Measurements from ENCODE around the gene ISL2. TPM values are rescaled to one million over a fixed set of nuclear protein-coding genes. Genes with fewer than 3 reads are reported as not detected.

ISL2 gene
- total RNA-seq, 2 donors from 2014 or later = 0.51 to 0.66 TPM

DNA sequence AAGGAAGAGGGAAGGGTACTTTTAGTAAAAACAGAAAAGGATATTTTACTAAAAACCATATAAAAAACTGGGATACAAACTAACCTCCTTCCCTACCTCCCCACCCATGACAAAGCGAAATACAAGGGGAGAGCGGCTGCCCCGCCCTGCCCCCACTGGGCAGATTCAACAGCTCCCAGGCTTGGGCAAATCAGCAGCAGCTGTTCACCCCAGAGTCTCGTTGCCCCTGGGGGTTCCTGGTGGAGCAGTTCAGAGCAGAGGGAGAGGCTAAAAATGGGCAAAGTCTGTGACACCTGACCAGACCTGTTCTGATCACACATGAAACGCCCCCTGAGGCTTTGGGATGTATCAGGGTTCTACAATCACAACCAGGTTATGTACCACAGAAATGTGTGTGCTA, 22.8 kb upstream of the ISL2 start:
- Histone ChIP-seq H3K9ac (ENCODE audit: extremely low read depth, low read length, poor library complexity, severe bottlenecking) (no peak overlapping the region), H3K9me3 (ENCODE audit: control insufficient read depth, low read length) (no peaks in the 10 kb centered on the region), H3K36me3 (ENCODE audit: control insufficient read depth, insufficient read depth, low read length) (peaks cover 4% of the 10 kb centered on the region), H3K27me3 (ENCODE audit: control insufficient read depth, insufficient read depth, low read length, poor library complexity, severe bottlenecking) (peaks cover 4% of the 10 kb centered on the region), H3K4me1 (ENCODE audit: control insufficient read depth, insufficient read depth, low read length) (no peaks in the 10 kb centered on the region), H3K4me3 (ENCODE audit: low read length) (no peak overlapping the region), H3K27ac (ENCODE audit: low read depth, low read length) (no peak overlapping the region)
- TF ChIP-seq, protein P1, sequence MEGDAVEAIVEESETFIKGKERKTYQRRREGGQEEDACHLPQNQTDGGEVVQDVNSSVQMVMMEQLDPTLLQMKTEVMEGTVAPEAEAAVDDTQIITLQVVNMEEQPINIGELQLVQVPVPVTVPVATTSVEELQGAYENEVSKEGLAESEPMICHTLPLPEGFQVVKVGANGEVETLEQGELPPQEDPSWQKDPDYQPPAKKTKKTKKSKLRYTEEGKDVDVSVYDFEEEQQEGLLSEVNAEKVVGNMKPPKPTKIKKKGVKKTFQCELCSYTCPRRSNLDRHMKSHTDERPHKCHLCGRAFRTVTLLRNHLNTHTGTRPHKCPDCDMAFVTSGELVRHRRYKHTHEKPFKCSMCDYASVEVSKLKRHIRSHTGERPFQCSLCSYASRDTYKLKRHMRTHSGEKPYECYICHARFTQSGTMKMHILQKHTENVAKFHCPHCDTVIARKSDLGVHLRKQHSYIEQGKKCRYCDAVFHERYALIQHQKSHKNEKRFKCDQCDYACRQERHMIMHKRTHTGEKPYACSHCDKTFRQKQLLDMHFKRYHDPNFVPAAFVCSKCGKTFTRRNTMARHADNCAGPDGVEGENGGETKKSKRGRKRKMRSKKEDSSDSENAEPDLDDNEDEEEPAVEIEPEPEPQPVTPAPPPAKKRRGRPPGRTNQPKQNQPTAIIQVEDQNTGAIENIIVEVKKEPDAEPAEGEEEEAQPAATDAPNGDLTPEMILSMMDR (conservative IDR thresholded peaks at IDR 0.05) = no peak
- H3K36me3 Mint-ChIP-seq (ENCODE audit: low read depth) = peaks cover 6% of the 10 kb centered on the region
- H3K4me1 Mint-ChIP-seq = peaks cover 19% of the 10 kb centered on the region
- H3K27ac Mint-ChIP-seq = no peak overlapping the region
- peaks cover 2% of the 10 kb centered on the region for H3K9me3 Mint-ChIP-seq
- no peak overlapping the region for H3K4me3 Mint-ChIP-seq
- 87 to 92% methylated on average over 3 to 5 of the region's 5 CpGs for WGBS, 2 experiments (ENCODE audit: insufficient coverage in 1 of 2, insufficient read length in 1 of 2)
- peaks cover 11% of the 10 kb centered on the region for H3K27me3 Mint-ChIP-seq (ENCODE audit: insufficient read depth)
- DNase-seq = no peak

DNA sequence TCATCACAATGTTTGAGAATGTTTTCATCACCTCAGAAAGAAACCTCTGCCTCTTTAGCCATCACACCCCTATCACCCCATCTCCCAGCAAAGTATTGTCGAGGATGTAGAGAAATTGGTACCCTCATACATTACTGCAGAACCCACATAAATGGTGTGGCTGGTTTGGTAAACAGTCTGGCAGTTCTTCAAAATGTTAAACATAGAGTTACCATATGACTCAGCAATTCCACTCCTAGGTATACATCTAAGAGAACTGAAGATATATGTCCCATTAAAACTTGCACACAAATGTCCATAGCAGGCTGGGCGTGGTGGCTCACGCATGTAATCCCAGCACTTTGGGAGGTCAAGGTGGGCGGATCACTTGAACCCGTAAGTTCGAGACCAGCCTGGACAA, 16.6 kb upstream of the ISL2 start:
- Mint-ChIP-seq H3K27me3 (ENCODE audit: insufficient read depth) (peaks cover 33% of the 10 kb centered on the region), H3K27ac (no peak overlapping the region), H3K36me3 (ENCODE audit: low read depth) (no peaks in the 10 kb centered on the region), H3K4me3 (no peak overlapping the region), H3K9me3 (no peaks in the 10 kb centered on the region), H3K4me1 (no peaks in the 10 kb centered on the region)
- TF ChIP-seq, protein P1 (conservative IDR thresholded peaks at IDR 0.05) = no peak
- Histone ChIP-seq H3K4me3 (ENCODE audit: low read length) (no peak overlapping the region), H3K27ac (ENCODE audit: low read depth, low read length) (no peak overlapping the region), H3K9ac (ENCODE audit: extremely low read depth, low read length, poor library complexity, severe bottlenecking) (no peak overlapping the region), H3K27me3 (ENCODE audit: control insufficient read depth, insufficient read depth, low read length, poor library complexity, severe bottlenecking) (peaks cover 11% of the 10 kb centered on the region), H3K4me1 (ENCODE audit: control insufficient read depth, insufficient read depth, low read length) (no peaks in the 10 kb centered on the region), H3K9me3 (ENCODE audit: control insufficient read depth, low read length) (no peaks in the 10 kb centered on the region), H3K36me3 (ENCODE audit: control insufficient read depth, insufficient read depth, low read length) (no peaks in the 10 kb centered on the region)
- WGBS, 2 experiments (ENCODE audit: insufficient coverage in 1 of 2, insufficient read length in 1 of 2) = 94 to 95% methylated on average over 5 to 6 of the region's 6 CpGs
- DNase-seq = no peak

DNA sequence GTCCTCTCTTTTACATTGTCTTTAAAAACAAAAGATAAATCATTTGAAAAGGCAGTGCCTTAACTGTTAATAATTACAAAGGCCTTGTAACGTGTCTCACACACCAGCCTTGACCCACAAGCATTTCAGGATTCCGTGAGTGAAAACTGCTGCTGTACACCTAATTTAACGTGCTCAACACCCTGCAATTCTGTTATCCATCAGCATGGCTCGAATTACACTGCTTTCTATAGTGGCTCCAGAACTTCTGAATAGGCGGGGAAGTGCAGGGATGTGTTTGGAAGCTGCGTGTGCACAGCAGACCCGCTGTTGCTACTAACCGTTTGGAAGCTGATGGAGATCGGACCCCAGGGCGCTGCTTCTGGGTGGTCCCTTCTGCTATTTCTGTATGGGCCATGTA, 15.4 kb upstream of the ISL2 start:
- no peaks in the 10 kb centered on the region for H3K9me3 Mint-ChIP-seq
- 82 to 83% methylated on average over 7 to 10 of the region's 10 CpGs for WGBS, 2 experiments (ENCODE audit: insufficient coverage in 1 of 2, insufficient read length in 1 of 2)
- no peak overlapping the region for H3K4me3 Mint-ChIP-seq
- DNase-seq = no peak
- H3K9ac ChIP-seq (ENCODE audit: extremely low read depth, low read length, poor library complexity, severe bottlenecking) = no peak overlapping the region
- H3K27me3 ChIP-seq (ENCODE audit: control insufficient read depth, insufficient read depth, low read length, poor library complexity, severe bottlenecking) = peaks cover 21% of the 10 kb centered on the region
- H3K4me1 ChIP-seq (ENCODE audit: control insufficient read depth, insufficient read depth, low read length) = no peaks in the 10 kb centered on the region
- H3K36me3 Mint-ChIP-seq (ENCODE audit: low read depth) = no peaks in the 10 kb centered on the region
- TF ChIP-seq, protein P1 (conservative IDR thresholded peaks at IDR 0.05) = no peak
- no peak overlapping the region for H3K4me3 ChIP-seq (ENCODE audit: low read length)
- H3K4me1 Mint-ChIP-seq = no peaks in the 10 kb centered on the region
- no peak overlapping the region for H3K27ac Mint-ChIP-seq
- no peaks in the 10 kb centered on the region for H3K9me3 ChIP-seq (ENCODE audit: control insufficient read depth, low read length)
- peaks cover 27% of the 10 kb centered on the region for H3K27me3 Mint-ChIP-seq (ENCODE audit: insufficient read depth)
- no peaks in the 10 kb centered on the region for H3K36me3 ChIP-seq (ENCODE audit: control insufficient read depth, insufficient read depth, low read length)
- H3K27ac ChIP-seq (ENCODE audit: low read depth, low read length) = no peak overlapping the region

All from endodermal cell (in vitro differentiated cells).